Smooth muscle cell of the brain vasculature (primary cell): ENCODE results near the gene ZNF19.

Experiments used
- DNase-seq: peaks from one replicate; pipeline ENCODE4 v3.0.0-alpha.2; 2012; ENCODE audit warnings: low read depth, low spot score

Gene ZNF19

GRCh38 chr16:71442051-71442440 lies 47.1 kb downstream of the ZNF19 start, which contains the start of gene TLE7:
Gene TLE7, minus strand, starts transcription at chr16:71442054. Its CDS starts 8,730 bp downstream, at chr16:71433324.
- DNase-seq: no peak

DNA sequence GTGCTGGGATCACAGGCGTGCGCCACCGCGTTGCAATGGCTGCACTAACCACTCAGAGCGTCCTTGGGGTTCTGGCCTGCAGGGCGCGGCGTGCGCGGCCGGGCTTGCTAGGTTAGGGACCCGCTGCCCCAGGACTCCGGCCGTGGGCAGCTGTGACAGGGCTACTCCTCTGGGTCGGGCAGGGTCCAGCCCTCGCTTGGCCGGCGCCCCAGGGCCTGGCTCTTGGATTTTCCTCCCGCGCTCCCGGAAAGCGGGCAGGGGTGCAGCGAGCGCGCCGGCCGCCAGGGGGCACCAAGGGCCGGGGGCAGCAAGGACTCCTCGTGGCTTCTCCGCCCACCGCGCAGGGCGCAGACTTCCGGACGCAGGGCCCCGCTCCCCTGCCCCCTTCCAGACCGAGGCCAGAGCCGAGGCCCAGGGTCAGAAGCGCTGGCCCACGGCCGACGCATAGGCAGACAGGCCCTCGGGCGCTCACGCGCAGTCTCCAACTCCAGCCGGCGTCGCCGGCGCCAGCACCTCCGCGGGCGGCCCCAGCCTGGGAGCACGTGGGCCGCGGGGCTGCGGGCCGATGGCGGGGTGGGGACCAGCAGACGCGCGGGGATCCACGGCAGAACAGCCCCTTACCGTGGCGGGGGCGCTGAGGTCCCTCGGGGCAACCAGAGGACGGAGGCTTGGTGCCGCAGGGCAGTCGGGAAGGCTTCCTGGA lies 47.6 kb downstream of the ZNF19 start:
- no peak for DNase-seq

GRCh38 chr16:71440669-71441347 lies 48.3 kb downstream of the ZNF19 start:
- DNase-seq: no peak

GRCh38 chr16:71439523-71439922 lies 49.6 kb downstream of the ZNF19 start:
- no peak for DNase-seq

GRCh38 chr16:71436473-71436872 lies 52.7 kb downstream of the ZNF19 start:
- DNase-seq: no peak

DNA sequence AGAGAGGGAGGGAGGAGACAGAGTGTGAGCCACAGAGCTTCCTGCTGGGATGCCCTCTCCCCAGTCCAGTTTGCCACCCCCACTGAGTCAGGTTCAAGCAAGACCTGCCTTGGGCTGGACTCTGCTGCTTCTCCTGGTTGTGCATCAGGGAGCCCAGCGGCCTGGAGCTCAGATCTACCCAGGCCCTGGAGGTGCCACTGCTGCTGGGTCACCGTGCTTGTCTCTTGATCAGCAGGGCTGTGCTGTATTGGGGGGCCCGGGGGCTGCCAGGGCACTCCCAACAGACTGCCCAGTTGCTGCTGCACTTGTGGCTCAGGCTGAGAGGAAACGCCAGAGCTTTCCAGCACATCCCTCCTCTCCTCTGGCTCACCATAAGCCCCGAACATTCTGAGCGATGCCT lies 56.2 kb downstream of the ZNF19 start:
- no peak for DNase-seq

DNA sequence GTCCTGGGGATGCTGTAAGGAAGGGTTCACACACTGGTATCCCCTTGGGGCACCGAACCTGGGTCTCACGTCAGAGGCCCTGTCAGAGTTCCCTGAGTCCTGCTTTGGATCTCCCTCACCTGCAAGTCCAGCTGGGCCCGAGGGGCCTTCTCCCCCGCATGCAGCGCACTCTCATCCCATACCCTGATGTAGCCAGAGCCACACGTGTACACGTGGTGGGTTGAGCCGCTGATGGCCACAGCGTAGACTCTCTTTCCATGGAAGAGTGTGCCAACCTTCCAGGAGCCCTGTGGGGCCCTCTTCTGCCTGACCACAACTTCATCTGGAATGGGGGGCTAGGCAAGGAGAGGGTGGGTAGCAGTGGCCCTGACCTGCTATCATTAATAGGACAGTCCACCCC lies 57.1 kb downstream of the ZNF19 start:
- DNase-seq: no peak

DNA sequence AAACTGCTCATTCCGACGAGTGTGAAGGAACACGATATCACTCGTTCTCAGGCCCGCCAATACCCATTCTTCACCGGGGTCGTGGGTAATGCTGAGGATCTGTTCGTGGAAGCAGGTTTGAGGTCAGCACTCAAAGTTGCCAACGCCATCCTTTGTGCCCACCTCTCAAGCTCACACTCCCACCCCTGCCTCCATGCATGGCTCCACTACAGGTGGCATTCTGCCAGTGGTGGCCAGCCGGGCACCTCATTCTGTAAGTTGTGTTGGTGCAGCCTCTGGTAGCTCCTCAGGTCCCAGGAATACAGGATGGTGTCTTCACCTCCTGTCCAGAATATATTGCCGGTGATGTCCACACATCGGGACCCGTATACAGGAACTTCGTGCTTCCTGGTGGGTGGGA lies 57.9 kb downstream of the ZNF19 start:
- no peak for DNase-seq

DNA sequence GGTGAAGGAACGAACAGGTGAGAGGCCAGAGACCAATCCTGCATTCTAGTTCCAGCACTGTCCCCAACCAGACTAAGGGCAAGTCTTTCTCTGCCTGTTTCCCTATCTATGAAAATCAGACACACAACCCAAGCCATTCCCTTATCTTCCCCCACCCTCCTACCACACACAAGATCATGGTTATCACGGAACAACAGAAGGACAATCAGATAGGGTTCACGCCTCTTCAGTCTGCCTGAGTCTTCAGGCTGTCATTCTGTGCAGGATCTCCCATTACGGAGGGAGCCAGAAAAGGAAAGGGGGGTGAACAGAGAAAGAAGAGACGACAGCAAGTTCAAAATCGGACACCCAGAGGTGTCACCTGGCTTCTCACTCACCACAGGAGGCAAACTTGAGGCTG lies 58.4 kb downstream of the ZNF19 start:
- no peak for DNase-seq

- no peak for DNase-seq
Measured at GRCh38 chr16:71429581-71429980, 59.5 kb downstream of the ZNF19 start.

DNA sequence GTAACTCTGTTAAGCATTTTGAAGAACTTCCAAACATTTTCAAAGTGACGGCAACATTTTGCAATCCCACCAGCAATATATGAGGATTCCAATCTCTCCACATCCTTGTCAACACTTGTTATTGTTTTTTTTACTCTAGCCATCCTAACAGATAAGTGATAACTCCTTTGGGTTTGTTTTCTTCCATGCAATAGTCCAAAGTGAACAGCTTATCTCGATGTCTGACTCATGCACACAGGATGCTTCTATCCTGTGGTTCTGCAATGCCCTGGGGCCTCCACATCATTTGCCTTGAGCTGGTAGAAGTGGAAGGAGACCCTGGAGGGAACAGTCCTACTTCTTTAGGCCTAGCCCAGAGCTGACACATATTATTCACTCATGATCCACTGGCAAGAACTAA lies 60.2 kb downstream of the ZNF19 start:
- no peak for DNase-seq

DNA sequence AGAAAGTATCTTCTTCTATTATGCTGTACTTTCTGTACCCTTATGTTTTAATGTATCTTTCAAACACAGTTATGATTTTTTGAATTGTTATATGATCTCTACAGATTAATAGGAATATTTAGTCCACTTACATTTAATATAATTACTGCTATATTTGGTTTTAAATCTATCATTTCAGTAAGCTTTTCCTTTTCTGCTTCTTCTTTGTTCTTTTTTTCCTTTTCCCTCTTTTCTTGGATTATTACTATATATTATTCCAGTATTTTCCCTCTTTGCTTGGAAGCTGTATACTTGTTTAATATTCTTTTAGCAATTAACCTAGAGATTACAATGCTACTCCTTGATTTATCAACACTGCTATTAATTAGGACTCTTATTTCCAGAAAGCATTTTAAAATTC lies 60.7 kb downstream of the ZNF19 start:
- no peak for DNase-seq

DNA sequence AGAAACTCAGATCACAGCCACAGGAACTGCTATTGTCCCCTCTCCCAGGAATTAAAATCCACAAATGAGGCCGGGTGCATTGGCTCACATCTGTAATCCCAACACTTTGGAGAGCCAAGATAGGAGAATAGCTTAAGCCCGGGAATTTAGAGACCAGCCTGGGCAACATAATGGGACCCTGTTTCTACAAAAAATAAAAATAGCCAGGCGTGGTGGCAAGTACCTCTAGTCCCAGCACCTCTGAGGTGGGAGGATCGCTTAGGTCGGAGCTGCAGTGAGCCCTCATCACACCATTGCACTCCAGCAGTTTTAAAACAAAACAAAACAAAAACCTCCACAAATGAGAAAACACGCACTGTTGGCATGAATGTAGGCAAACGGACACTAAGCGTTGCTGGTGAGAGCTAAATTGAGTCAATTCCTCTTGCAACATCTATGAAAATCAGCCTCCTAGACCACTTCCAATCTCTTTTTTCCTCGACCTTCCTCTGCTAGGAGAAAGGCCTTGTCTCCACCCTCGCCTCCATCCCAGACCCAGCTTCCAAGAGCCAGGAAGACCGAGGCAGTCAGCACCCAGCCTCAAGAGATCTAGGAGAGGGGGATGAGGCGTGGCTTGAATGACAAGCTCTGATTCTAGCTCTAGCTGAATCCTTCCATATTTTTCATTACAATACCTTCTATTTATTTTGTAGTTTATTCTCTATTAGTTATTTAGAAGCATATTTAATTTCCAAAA lies 62.1 kb downstream of the ZNF19 start:
- DNase-seq: no peak

DNA sequence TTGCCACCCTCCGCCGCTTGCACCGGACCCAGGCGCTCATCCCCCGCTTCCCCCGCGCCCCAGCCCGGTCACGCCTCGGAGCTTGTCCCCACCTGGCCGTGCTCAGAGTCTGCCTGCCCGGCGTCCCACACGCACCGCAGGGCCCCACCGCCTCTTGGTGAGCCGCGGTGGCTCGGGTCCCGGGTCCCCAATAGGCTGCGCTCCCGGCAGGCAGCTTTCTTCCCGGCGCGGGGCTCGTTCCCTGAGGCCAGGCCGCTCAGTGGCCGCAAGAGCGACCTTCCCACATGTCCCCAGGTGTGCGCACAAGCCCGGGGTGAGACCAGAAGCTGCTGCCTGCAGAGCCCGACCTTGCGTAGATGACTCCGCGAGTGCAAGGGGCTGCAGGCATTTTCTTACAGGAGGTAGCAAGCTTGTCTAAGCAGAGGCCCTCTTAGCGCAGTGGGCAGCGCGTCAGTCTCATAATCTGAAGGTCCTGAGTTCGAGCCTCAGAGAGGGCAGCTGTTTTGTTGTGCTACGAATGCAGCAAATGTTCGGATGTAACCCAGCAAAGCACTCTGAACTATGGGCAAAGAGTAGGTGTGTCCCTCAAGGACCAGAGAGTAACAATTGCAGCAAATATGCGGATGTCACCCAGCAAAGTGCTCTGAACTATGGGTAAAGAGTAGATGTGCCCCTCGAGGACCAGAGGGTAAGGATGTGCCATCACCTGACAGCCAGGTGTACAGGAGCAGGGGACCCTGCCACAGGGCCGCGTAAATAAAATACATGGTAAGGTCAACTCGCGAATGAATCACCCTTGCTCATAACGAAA lies 62.9 kb downstream of the ZNF19 start:
- DNase-seq: peak; percentile 15

DNA sequence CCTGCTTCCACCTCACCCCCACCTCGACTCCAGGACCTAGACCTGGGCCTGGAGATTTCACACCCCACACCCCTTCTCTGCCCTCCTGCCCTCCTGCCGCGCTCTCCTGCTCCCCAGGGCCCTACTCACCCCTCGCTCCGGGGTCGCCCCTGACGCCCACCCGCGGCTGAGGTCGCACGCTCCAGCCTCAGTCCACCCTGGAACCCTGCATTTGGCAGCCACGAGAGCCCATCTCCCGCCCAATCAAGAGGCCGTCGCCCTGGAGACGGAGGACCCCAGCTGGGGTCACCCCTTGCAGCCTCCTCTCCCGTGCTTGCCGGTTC lies 63.4 kb downstream of the ZNF19 start:
- DNase-seq: no peak

- DNase-seq: no peak
Measured at GRCh38 chr16:71424626-71425025, 64.5 kb downstream of the ZNF19 start.

DNA sequence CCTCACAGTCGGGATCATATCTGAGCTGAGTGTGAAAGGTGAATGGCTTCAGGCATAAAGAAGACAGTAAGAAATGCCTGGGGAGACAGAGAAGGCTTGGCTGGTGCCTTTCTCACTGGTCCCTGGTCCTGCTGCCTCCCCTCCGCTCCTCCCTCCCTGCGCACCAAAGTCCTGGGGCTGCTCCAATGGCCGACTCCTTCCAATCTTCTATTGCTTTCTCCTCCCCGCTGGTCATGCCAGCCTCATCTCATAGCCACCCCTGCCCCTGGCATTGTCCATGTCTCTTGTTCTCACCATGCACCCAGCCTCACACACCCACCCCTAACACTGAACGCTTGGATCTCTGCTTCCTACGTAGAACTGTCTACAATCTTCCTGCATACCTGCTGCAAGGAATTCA lies 65.3 kb downstream of the ZNF19 start:
- no peak for DNase-seq
